AG09319 (cell line): Measurements from ENCODE around the gene CNIH2.

Experiments
- DNase-seq: peaks from one replicate; pipeline ENCODE4 v3.0.0-alpha.2; 2010; ENCODE audit warnings: low read depth; ENCODE audit errors: extremely low read depth
- TF ChIP-seq, protein P1 (sequence below): IDR thresholded peaks from 2 replicates; pipeline ENCODE4 v1.5.1; 2011; ENCODE audit warnings: low read depth, mild to moderate bottlenecking, inconsistent platforms, low read length, moderate library complexity

The CNIH2 gene

DNA sequence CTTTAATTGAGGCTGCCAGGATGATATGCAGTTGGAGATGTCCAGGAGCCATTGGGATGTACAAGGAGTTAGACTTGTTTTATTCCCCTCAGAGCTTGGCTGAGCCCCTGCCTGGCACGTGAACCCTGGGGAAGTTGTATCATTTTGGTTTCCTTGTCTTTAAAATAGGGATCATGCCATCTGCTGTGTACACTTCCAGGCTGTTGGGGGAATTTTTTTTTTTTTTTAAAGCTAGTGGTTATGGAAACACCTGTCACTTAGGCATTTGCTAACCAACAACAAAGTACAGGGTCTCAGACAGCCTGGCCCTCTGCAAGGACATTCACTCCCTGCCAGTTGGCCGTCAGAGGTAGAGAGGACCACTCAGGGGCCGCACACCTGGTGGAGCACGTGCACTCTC is 18.0 kb upstream of the CNIH2 start:
- no peak for DNase-seq
- TF ChIP-seq, protein P1, sequence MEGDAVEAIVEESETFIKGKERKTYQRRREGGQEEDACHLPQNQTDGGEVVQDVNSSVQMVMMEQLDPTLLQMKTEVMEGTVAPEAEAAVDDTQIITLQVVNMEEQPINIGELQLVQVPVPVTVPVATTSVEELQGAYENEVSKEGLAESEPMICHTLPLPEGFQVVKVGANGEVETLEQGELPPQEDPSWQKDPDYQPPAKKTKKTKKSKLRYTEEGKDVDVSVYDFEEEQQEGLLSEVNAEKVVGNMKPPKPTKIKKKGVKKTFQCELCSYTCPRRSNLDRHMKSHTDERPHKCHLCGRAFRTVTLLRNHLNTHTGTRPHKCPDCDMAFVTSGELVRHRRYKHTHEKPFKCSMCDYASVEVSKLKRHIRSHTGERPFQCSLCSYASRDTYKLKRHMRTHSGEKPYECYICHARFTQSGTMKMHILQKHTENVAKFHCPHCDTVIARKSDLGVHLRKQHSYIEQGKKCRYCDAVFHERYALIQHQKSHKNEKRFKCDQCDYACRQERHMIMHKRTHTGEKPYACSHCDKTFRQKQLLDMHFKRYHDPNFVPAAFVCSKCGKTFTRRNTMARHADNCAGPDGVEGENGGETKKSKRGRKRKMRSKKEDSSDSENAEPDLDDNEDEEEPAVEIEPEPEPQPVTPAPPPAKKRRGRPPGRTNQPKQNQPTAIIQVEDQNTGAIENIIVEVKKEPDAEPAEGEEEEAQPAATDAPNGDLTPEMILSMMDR: no peak

- TF ChIP-seq, protein P1: no peak
- no peak for DNase-seq
These were observed 16.4 kb upstream of the CNIH2 start for GRCh38 chr11:66261578-66261977.

- TF ChIP-seq, protein P1: no peak
These were observed 15.8 kb upstream of the CNIH2 start for GRCh38 chr11:66262191-66262590.

DNA sequence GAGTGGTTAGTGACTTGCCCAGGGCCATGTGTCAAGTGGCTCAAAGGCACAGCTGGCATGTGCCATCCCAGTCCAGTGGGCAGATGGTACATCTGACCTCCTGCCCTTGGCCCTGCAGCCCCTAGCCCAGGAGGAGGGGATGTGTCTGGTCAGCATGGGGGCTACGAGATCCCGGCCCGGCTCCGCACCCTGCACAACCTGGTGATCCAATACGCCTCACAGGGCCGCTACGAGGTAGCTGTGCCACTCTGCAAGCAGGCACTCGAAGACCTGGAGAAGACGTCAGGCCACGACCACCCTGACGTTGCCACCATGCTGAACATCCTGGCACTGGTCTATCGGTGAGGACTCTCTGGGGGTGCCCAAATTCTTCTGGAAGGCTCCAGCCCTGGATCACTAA is 15.3 kb upstream of the CNIH2 start:
- DNase-seq: no peak
- TF ChIP-seq, protein P1: no peak

More at GRCh38 chr11:66262191-66262590, 15.8 kb upstream of the CNIH2 start:
- DNase-seq: no peak

DNA sequence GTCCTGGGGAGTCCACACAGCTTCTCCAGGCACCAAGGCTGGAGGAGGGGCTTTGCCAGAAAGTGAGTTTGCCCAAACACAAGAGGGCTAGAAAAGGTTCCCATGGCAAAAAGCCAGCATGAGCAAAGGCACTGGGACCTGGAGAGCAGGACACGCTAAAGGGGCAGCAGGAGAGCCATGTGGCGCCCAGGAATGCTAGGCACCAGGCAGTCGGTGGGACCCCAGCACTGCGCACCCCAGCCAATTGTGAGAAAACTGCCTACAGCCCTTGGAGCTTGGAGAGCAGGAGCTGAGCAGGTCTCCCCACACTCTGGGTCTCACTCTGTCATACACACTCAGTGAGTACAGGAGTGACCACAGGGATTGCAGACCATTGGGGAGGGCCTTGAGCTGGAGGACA is 14.7 kb upstream of the CNIH2 start:
- TF ChIP-seq, protein P1: no peak

DNA sequence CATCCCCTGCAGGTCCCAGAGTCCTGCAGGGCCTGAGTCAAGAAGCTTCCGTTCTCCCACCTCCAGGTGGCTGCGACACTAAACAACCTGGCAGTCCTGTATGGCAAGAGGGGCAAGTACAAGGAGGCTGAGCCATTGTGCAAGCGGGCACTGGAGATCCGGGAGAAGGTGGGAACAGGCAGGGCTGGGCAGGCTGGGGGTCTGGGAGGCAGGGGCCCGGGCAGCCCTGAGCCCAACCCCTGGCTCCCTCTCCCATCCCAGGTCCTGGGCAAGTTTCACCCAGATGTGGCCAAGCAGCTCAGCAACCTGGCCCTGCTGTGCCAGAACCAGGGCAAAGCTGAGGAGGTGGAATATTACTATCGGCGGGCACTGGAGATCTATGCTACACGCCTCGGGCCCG is 14.2 kb upstream of the CNIH2 start:
- no peak for DNase-seq

More for the DNA sequence above, 14.7 kb upstream of the CNIH2 start:
- no peak for DNase-seq

DNA sequence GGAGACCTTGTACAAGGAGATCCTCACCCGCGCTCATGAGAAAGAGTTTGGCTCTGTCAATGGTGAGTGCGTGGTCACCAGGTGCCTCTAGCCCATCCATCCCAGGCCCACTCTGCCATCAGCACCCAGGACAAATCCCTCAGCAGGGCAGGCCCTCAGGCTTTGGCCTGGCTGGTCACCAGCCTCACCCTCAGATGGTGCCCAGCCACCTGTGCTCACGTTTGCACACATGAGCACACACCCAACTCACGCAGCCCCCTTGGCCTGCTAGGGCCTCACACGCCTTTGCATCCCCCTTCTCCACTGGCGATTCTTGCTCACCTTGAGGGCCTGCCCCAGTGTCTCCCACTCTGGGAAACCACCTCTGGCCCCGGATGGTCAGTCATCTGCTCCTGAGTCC is 13.6 kb upstream of the CNIH2 start:
- no peak for DNase-seq
- TF ChIP-seq, protein P1: no peak

More for the DNA sequence above, 14.2 kb upstream of the CNIH2 start:
- TF ChIP-seq, protein P1: no peak
